ENCODE data around the gene LRRC36. TPM values are rescaled to one million over a fixed set of nuclear protein-coding genes. Genes with fewer than 3 reads are reported as not detected.

Gene LRRC36
- total RNA-seq, 1 experiment from 2014 or later: not detected

DNA sequence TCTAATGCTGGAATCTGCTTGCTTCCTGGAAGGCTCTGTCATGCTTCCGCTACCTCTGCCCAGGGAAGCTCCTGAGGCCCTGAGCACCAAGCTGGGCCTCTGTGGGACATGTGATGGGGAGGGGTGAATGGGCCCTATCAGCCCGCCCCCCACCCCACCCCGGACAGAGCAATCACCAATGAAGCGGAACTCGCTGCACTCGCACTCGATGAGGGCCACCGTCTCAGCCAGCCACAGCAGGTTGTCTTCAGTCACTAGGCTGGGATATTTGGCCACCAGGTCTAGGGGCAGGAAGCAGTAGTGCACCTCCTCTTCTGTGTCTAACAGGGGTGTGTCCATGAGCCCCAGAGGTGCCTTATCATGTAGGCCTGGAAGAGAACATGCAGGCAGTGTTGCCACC is 23.6 kb upstream of the LRRC36 start:
- Histone ChIP-seq H3K27ac (no peak overlapping the region), H3K79me2 (ENCODE audit: low read depth) (no peaks in the 10 kb centered on the region), H3K4me2 (no peak overlapping the region), H3F3A (ENCODE audit: insufficient read depth, low read depth) (no peaks in the 10 kb centered on the region), H3K4me3 (no peak overlapping the region), H4K20me1 (ENCODE audit: insufficient read depth) (no peaks in the 10 kb centered on the region), H3K9me2 (ENCODE audit: insufficient read depth) (no peaks in the 10 kb centered on the region), H3K4me1 (replicated peaks; ENCODE audit: insufficient read depth) (no peaks in the 10 kb centered on the region), H2AFZ (no peak overlapping the region), H3K27me3 (ENCODE audit: insufficient read depth, low read depth) (no peaks in the 10 kb centered on the region), H3K36me3 (ENCODE audit: low read depth) (no peaks in the 10 kb centered on the region), H3K9me3 (ENCODE audit: insufficient read depth, low read depth) (no peaks in the 10 kb centered on the region)
- intact Hi-C loops (cut with micrococcal nuclease; ENCODE audit: unreplicated experiment): no loop called here
- ChIA-PET CTCF (no interaction called here), POLR2A (ENCODE audit: unreplicated experiment) (no interaction called here)
- BruUV-seq (replicated peaks): no TSS peak
- TF ChIP-seq EZH2 (IDR thresholded peaks at IDR 0.05; ENCODE audit: low read depth): no peak
- TF ChIP-seq, protein P1, sequence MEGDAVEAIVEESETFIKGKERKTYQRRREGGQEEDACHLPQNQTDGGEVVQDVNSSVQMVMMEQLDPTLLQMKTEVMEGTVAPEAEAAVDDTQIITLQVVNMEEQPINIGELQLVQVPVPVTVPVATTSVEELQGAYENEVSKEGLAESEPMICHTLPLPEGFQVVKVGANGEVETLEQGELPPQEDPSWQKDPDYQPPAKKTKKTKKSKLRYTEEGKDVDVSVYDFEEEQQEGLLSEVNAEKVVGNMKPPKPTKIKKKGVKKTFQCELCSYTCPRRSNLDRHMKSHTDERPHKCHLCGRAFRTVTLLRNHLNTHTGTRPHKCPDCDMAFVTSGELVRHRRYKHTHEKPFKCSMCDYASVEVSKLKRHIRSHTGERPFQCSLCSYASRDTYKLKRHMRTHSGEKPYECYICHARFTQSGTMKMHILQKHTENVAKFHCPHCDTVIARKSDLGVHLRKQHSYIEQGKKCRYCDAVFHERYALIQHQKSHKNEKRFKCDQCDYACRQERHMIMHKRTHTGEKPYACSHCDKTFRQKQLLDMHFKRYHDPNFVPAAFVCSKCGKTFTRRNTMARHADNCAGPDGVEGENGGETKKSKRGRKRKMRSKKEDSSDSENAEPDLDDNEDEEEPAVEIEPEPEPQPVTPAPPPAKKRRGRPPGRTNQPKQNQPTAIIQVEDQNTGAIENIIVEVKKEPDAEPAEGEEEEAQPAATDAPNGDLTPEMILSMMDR (conservative IDR thresholded peaks at IDR 0.05): no peak
- DNase-seq: no peak

DNA sequence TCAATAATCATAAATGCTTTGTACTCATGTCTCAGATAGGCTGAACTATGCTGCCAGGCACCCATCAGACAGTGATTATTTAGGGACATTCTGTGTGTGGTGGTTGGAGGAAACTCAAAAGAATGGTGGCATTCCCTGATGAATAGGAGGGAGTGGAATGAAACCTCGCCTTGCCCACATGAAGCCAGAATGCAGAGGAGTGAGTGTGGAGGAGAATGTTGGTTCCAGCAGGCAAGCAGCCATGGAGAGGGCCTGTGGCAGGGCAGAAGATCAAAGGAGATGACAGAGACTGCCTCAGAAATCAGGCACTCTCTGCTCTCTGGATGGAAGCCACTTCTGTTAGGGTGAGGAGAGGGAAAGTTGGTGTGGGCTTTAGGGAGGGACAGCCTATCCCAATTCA is 22.6 kb upstream of the LRRC36 start:
- DNase-seq: no peak
- no TSS peak for BruUV-seq (replicated peaks)
- H3K9me2 ChIP-seq (ENCODE audit: insufficient read depth): no peaks in the 10 kb centered on the region
- H3K27me3 ChIP-seq (ENCODE audit: insufficient read depth, low read depth): no peaks in the 10 kb centered on the region
- ChIA-PET CTCF (interaction anchor here (0.7 kb wide), 1 partner anchor 312 kb away, joined by 3 read pairs; no protein-coding TSS in a partner anchor), POLR2A (ENCODE audit: unreplicated experiment) (no interaction called here)
- no peak overlapping the region for H3K4me2 ChIP-seq
- no peak overlapping the region for H3K4me3 ChIP-seq
- H3K9me3 ChIP-seq (ENCODE audit: insufficient read depth, low read depth): no peaks in the 10 kb centered on the region
- no peaks in the 10 kb centered on the region for H3K36me3 ChIP-seq (ENCODE audit: low read depth)
- no peaks in the 10 kb centered on the region for H4K20me1 ChIP-seq (ENCODE audit: insufficient read depth)
- intact Hi-C loops (cut with micrococcal nuclease; ENCODE audit: unreplicated experiment): no loop called here
- no peak overlapping the region for H3K27ac ChIP-seq
- TF ChIP-seq EZH2 (IDR thresholded peaks at IDR 0.05; ENCODE audit: low read depth): no peak
- TF ChIP-seq, protein P1 (conservative IDR thresholded peaks at IDR 0.05): no peak
- no peaks in the 10 kb centered on the region for H3K79me2 ChIP-seq (ENCODE audit: low read depth)
- no peaks in the 10 kb centered on the region for H3F3A ChIP-seq (ENCODE audit: insufficient read depth, low read depth)
- H2AFZ ChIP-seq: no peak overlapping the region
- no peaks in the 10 kb centered on the region for H3K4me1 ChIP-seq (replicated peaks; ENCODE audit: insufficient read depth)

DNA sequence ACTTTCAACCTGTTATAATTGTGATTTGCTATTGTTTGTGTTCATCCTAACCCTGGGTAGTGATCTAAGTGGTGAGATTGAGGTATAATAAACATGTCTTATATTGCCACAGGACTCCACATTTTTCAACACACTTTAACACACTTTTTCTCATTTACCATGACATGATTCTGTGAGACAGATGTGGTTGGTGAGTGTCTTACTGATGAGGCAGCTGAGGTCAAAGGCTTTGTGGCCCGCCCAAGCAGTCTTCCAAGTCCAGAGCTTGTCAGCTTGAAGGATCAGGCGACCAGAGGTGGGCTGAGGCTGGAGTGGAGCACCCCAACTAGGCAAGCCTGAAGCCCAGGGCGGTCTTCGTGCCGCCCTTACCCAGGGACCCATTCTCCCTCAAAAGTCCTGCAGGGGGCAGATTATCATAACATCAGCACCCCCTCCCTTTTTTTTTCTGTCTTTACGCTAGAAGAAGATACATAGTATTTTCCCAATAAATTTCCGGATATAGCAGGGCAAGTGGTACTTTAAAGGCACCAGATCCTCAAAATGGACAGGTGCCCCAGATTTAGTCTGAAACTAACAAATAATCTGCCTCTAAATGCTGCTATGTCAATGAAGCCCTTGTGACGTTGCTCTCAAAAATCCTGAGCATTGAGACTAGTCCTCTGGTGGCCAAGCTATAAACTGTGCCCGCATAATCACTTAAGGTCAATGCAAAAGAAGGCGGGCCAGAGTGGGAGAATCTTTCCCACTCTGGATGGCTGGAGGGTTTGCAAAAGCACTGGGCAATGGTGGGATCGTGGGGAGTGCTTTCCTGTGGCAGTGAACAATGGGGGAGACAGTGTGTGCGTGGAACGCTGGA is 21.2 kb upstream of the LRRC36 start:
- H3K9me3 ChIP-seq (ENCODE audit: insufficient read depth, low read depth): no peaks in the 10 kb centered on the region
- H3K4me1 ChIP-seq (replicated peaks; ENCODE audit: insufficient read depth): no peaks in the 10 kb centered on the region
- H2AFZ ChIP-seq: no peak overlapping the region
- no peaks in the 10 kb centered on the region for H3K36me3 ChIP-seq (ENCODE audit: low read depth)
- H3K4me2 ChIP-seq: no peak overlapping the region
- no peaks in the 10 kb centered on the region for H4K20me1 ChIP-seq (ENCODE audit: insufficient read depth)
- H3K27me3 ChIP-seq (ENCODE audit: insufficient read depth, low read depth): no peaks in the 10 kb centered on the region
- BruUV-seq (replicated peaks): no TSS peak
- no peaks in the 10 kb centered on the region for H3K9me2 ChIP-seq (ENCODE audit: insufficient read depth)
- H3K79me2 ChIP-seq (ENCODE audit: low read depth): no peaks in the 10 kb centered on the region
- POLR2A ChIA-PET (ENCODE audit: unreplicated experiment): no interaction called here
- CTCF ChIA-PET: interaction anchor here (0.7 kb wide), 1 partner anchor 114 kb away, joined by 6 read pairs; no protein-coding TSS in a partner anchor
- DNase-seq: no peak
- no peaks in the 10 kb centered on the region for H3F3A ChIP-seq (ENCODE audit: insufficient read depth, low read depth)
- no peak overlapping the region for H3K27ac ChIP-seq
- intact Hi-C loops (cut with micrococcal nuclease; ENCODE audit: unreplicated experiment): no loop called here
- H3K4me3 ChIP-seq: no peak overlapping the region
- TF ChIP-seq EZH2 (IDR thresholded peaks at IDR 0.05; ENCODE audit: low read depth): no peak
- TF ChIP-seq, protein P1 (conservative IDR thresholded peaks at IDR 0.05): no peak
